ENCODE data around the gene GNPTAB. TPM values are rescaled to one million over a fixed set of nuclear protein-coding genes. Genes with fewer than 3 reads are reported as not detected.

The GNPTAB gene
- total RNA-seq, 1 donor from 2014 or later = 74.2 TPM

DNA sequence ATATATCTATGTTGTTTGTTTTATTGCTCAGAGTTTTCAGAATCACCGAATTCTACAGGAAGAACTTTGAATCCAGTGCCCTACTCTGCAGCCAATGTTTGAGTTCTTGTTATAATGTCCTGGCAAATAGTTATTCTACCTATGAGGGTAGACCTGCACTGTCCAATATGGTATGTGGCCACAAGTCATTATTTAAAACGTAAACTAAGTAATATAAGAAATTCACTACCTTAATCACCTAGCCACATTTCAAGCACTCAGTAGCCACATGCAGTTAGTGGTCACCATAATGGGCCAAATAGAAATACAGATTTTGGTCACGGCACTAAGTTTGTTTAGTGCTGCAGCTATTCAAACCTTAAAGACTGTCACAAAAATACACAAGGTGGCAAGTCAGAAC is 26.4 kb downstream of the GNPTAB start:
- no peak for DNase-seq (ENCODE audit: low read depth)

DNA sequence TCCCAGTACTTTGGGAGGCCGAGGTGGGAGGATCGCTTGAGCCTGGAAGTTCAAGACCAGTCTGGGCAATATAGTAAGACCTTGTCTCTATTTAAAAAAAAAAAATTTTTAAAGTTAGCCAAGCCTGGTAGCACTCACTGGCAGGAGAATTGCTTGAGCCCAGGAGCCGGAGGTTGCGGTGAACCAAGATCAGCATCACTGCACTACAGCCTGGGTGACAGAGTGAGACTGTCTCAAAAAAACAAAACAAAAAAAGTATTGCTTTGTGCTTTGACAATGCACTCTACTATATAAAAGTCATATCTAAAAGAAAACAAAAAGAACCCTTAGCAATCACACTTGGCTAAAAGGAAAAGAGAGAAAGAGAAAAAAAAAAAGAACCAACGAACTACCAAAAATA is 26.8 kb downstream of the GNPTAB start:
- no peak for DNase-seq (ENCODE audit: low read depth)

DNA sequence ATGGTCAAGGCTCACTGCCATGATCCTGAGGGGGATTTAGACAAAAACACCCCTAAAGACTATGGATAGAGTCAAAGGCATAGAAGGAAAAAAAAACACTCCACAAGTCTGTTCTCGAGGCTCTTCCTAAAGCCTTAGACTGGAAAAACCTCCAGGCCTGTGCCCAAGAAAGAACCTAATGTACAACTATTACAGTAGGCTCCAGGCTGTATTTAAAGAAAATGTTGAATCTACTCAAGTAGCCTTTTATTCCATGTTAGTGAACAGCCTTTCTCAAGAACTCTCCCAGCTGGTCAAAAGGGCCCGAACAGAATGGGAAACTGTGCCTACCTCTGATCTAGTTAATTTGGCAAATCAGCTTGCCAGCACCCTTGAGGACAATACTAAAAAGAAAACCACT is 28.3 kb downstream of the GNPTAB start:
- no peak for DNase-seq (ENCODE audit: low read depth)

DNA sequence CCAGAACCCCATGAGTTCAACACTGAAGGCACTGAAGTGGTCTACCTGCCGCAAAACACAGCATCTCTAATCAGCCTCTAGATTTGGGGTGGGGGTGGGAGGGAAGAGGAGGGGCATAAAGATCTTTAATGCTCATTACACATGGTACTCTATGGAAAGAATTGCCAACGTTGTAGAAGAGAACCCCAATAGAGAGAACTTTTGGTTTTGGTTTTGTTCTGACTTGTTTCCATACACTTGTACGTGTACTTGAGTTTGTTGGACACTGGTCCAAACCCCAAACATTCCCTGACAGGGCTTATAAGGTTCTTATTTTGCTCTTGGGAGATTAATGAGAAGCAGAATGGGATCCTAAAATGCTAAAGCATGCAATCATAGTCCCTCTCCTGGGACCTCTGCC is 31.0 kb downstream of the GNPTAB start:
- DNase-seq (ENCODE audit: low read depth) = no peak

DNA sequence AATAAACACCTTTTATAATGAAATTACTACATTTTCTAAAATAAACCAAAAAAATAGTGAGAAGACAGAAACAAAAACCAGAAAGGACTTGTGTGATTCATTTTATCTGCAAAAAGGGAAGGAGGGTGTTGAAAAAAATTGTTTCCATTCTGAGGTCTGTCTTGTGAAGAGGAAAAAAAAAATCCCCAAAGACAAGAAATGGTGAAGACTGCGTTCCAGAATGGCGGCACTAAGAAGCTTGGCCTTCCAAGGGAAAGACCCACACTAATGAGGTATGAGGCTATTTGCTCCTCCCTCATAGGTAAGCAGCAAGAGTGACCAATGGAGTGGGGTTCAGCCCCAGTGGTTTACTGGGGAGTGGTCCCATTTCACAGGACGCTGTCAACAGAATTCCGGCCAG is 35.0 kb downstream of the GNPTAB start:
- no peak for DNase-seq (ENCODE audit: low read depth)

DNA sequence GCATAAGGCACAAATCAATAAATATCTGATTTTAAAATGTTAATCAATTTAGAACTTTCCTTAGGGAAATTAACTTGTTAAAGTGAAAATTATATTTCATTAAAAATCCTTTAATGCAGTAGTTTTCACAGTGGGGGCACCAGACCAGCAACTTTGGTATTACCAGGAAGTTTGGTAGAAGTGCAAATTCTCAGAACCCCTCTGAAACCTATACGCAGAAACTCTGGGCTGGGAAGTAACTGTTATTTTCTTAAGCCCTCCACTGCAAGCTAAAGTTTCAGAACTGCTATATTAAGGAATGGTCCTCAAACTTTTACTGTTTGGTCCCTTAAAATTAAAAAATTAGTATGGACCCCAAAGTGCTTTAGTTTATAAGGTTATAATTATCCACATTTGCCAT is 35.7 kb downstream of the GNPTAB start:
- no peak for DNase-seq (ENCODE audit: low read depth)

DNA sequence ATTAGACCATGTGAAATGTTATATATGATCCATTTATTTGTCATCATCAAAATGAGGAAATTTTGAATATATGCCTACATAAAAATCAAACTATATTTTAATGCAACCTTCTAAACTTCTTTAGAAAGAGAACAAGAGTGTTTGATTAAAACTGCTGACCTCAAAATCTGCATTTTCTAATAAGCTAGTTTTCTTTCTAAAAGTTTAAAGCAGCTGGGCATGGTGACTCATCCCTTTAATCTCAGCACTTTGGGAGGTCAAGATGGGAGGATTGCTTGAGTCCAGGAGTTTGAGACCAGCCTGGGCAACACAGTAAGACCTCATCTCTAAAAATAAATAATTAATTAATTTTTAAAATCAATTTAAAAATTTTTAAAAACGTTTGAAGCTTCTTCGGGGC is 36.2 kb downstream of the GNPTAB start:
- DNase-seq (ENCODE audit: low read depth) = no peak

DNA sequence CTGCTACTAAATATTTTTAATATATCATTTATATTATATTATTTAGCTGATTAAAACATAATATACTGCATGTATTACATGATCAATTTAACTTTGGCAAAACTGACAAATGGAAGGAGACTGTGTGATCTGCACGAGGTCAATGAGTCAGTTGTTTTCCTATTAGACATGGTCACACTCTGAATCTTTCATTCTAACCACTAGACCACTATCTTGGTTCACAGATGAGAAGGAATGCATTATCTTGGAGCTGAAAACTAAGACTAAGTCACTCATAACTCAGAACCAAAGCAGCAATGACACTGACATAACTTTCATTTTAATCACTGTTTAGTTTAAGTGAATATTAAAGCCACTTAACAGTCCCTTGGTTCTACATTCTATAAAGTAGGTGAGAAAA is 37.4 kb downstream of the GNPTAB start:
- DNase-seq (ENCODE audit: low read depth) = peak; percentile 96

DNA sequence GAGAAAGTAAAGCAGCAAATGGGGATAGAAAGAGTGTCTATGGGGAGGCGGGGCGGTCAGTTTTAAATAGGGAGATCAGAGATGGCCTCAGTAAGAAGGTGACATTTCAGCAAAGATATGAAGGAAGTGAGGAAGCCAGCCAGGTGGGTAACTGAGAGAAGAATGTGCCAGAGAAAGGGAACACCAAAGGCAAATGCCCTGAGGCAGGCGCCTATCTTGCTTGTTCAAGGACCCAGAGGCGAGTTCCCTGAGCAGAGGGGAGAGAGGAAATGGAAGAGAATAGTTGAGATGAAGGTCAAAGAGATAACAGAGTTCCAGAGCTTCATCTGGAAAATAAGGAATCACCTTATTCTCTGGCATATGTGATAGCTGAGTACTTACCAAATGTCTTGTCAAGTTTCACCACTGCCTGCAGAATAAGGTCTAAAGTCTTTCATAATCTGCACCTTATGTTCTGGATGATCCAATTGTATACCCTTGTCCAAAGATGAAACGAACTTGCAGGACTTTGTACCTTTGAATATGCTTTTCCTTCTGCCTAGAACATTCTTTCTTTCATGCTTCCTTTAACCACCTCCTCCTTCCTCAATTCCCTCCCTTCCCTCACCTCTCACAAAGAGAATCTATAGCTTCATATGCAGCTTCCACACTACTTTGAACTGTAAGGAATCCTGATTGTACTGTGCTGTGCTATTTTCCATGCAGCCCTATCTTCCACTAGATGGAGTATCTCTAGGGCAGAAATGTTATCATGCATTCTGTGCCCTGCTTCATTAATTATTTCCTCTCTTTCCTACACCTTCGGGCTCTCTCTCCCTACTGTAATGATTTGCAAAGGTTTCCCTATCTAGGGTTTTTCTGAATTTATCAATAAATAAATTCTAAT is 38.5 kb downstream of the GNPTAB start:
- peak; percentile 62 for DNase-seq (ENCODE audit: low read depth)

DNA sequence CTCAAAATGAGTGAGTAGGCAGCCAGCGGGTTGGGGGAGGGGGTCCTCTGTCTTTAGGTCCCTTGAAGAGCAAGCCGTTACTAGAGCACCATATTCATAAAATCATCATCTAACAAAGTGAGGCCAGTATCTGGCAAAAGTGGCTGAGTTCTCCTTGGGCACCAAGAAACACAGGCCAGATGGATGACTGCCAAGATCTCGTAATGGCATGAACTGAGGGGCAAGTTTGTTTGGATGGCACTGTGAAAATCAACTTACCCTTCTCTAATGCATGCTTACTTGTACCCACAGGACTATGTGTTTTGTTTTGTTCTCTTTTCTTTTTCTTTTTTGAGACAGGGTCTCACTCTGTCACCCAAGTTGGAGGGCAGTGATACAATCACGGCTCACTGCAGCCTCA is 41.6 kb downstream of the GNPTAB start:
- no peak for DNase-seq (ENCODE audit: low read depth)

DNA sequence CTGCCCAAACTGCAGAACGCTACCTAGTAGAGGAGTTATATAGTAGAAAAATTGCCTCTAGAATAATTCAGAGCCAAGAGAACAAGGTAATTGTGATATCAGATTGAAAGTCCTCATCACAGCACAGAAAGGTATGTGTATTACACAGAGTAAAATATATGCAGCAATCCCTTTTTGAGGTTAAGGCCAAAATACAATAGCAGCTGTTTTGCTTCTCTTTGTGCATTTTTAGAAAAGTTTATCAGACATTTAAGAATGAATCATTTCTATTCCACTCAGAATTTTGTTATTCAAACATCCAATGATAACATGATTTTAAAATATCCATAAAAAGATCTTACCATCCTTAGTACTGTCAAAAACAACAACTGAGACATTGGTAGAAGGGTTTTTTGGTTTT is 45.1 kb downstream of the GNPTAB start:
- no peak for DNase-seq (ENCODE audit: low read depth)

DNA sequence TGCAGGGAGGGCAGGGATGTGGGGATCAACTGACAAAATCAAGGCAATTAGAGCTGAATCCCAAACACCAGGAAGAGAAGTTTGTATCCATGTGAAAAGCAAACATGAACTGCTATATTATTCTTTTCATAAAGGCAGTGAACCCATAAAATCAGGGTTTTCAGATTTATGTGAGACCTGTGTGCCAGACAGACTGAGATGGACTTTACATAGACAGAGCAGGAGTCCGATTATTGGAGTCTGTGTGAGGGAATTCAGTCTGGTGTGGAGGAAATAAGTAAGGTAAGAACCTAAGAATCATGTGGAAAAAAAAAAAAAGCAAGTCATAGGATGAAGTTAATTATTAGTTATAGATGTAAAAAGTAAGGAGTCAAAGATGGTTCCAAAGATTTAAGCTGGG is 46.4 kb downstream of the GNPTAB start:
- no peak for DNase-seq (ENCODE audit: low read depth)

DNA sequence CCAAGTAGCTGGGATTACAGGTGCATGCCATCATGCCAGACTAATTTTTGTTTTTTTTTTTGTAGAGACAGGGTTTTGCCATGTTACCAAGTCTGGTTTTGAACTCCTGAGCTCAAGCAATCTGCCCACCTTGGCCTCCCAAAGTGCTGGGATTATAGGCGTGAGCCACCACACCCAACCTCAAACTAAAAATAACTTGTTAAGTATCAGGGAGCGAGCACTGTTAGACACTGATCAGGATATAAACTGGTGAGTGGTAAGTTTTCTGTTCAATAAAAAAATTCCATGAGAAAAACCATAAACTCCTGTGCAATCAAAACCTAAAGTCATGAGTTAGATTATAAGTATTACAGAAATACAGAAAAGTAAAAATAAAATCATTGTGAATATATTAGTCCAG is 46.9 kb downstream of the GNPTAB start:
- DNase-seq (ENCODE audit: low read depth) = no peak

DNA sequence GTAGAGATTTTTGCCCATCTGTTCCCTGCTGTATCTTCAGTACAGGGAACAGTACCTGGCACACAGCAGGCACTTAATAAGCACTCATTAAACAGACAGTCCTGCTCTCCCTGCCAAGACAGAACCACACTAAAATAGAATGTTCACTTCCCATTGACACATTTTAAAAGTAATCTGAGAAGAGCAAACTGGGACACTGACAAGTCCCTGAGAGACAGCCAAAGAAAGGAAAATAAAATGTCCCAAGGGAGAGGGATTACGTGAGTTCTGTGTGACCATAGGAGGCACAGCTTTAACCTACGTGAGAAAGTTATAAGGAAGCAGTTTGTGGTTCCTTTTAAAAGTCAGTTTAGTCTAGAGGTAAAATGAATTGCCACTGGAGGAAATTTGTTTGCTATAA is 47.6 kb downstream of the GNPTAB start:
- DNase-seq (ENCODE audit: low read depth) = no peak

DNA sequence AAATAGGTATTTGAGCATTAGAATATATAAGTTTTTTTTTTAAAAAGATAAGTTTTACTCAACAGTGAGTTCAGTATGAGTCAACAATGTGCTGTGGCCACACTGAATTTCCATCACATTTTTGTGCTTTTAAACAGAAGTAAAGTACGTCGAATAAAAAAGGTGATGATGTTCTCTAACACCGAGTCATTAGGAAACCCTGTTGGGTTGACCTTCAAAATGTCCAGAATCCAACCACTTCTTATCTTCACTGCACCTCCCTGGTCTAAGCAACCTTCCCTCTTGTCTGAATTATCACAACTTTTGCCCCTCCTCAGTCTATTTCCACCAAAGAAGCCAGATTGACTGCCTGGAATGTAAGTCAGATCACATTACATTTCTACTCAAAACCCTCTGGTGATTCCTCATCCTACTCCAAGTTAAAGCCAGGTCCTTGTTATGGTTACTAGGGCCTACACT is 48.5 kb downstream of the GNPTAB start:
- no peak for DNase-seq (ENCODE audit: low read depth)

DNA sequence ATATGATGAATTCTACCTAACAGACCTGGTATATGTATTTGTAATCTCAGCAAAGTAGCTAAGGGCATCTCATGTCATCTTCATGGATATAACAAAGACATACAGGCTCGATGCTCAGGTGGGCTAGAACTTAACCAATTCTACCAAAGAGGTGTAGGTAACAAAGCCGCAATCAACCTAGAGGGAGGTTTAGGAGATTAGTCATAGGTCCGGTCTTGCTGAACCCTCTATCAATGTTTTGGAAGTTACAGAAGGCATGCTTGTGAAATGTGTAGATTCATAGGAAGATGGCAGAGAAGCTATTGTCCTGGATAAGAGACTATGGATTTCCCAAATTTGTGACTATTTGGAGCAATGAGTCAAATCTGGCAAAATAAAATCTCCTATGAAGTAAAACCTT is 48.9 kb downstream of the GNPTAB start:
- no peak for DNase-seq (ENCODE audit: low read depth)

DNA sequence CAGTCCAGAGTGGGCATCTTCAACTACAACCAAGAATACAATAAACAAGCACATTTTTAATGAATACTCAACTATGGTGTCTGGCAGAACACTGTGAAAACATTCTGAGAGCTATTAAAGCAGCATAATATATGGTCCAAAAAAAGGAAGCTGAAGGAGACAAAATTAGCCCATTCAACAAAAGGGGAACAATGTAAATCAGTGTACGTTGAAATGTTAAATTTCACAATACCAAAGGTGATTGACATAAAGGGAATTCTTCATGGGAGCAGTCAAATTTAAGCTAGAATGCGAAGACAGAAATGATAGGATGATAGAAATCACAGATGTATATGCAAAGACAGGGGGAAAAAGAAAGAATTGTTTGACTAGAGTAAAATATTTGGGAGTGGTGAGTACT is 50.2 kb downstream of the GNPTAB start:
- DNase-seq (ENCODE audit: low read depth) = no peak

DNA sequence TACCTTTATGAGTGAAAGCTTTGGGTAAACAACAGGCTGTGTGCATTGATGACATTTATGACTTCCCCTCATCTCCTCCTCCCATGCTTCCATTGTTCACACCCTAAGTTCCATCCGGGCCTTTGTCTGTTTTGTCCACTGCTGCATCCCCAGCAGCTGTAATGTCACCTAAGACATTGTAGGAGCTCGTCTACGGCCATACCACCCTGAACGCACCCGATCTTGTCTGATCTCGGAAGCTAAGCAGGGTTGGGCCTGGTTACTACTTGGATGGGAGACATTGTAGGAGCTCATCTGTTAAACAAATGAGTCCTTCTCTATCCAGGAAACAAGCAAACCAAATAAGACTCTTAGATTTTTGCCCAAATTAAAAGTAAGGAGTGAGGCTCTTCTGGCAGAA is 51.1 kb downstream of the GNPTAB start:
- DNase-seq (ENCODE audit: low read depth) = no peak

DNA sequence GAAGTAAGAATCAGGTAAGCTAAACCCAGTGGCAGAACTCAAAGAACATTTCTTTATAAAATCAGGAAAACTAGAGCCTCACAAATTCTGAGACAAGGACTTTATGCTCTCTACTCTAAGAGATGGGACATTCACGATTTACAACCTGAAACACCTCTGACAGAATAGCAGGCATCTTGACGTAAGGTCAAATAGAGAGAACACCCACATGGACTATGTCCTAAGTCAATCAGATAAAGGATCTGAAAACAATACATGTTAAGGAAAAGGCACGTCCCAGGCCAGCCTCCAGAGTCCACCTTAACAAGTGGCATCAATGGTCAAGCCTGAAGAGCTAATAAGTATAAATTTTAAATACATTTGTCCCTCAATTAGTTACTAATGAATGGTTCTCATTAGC is 51.6 kb downstream of the GNPTAB start:
- no peak for DNase-seq (ENCODE audit: low read depth)

DNA sequence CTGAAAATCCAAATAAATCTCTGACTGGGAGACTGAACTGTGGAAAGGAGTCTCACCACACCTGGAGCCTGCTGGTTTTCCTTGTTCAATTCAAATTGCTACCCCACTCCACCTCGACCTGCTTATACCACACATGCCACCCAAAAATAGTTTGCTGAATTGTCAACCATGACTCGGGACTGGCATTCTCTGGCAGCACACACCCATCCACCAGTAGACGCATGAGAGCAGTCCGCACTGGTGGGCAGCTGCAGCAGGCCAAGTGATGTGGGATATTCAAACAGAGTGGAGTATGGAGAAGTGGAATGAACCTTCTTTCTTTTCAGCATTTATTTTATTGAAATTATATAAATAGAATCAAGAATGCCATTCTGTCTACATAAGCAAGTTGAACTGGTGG is 52.8 kb downstream of the GNPTAB start:
- no peak for DNase-seq (ENCODE audit: low read depth)

DNA sequence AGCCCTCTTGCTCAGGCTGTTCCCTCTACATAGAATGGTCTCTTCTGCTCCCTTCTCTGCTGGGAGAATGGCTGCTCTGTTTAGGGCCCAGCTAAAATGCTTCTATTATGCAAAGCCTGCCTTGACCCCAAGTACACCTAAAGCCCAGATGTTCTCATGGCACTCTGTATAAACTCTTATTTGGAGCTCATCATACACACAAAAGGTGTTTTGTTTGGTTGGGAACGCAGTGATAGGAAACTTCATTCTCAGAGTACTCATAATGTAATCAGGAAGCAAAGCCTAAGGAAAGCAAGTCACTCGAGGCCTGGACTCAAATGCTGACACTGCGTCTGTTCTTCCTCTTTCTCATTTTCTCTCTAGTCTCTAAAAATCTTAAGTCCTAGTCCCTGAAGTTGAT is 53.3 kb downstream of the GNPTAB start:
- no peak for DNase-seq (ENCODE audit: low read depth)

DNA sequence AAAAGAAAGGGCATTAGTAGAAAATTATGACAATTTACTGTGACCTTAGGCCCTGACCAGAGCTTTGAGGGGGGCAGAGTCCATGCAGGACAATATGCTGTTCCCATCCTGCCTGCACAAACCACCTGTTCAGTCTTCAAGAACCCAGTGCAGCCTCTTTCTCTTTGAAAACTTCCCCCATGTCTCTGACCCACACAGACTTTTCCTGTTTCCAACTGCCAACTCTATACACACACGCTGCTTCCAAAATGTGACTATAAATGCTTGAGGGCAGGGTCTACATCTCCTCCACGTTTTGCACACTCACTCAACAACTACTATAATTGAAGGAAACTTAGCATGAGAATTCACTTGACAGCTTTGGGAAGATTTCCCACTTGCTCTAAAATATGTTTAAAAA is 54.9 kb downstream of the GNPTAB start:
- no peak for DNase-seq (ENCODE audit: low read depth)

DNA sequence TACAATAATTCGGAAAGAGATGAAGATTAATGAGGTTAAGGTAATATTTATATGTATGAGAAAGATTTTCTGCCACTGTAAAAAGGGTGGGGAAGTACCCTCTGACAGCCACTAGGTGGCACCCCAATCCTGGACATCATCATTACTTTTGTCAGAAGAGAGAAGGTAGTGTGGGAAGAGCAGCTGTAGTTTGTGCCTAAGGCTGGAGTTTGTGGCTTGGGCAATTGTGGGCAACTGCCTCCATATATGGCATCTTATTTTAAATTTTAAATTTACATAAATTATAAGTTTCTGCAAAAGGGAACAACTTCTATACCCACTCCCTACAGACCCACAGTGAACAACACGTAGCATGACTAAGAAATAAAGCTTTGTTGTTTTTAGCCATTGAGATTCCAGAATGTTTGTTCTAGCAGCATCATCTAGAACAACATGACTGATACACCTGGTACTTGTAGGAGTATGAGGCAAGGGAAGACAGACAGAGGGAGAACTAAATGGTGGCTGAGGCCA is 57.1 kb downstream of the GNPTAB start:
- DNase-seq (ENCODE audit: low read depth) = peak; percentile 54
